ENCODE results near the gene SLC31A2.

The SLC31A2 gene

DNA sequence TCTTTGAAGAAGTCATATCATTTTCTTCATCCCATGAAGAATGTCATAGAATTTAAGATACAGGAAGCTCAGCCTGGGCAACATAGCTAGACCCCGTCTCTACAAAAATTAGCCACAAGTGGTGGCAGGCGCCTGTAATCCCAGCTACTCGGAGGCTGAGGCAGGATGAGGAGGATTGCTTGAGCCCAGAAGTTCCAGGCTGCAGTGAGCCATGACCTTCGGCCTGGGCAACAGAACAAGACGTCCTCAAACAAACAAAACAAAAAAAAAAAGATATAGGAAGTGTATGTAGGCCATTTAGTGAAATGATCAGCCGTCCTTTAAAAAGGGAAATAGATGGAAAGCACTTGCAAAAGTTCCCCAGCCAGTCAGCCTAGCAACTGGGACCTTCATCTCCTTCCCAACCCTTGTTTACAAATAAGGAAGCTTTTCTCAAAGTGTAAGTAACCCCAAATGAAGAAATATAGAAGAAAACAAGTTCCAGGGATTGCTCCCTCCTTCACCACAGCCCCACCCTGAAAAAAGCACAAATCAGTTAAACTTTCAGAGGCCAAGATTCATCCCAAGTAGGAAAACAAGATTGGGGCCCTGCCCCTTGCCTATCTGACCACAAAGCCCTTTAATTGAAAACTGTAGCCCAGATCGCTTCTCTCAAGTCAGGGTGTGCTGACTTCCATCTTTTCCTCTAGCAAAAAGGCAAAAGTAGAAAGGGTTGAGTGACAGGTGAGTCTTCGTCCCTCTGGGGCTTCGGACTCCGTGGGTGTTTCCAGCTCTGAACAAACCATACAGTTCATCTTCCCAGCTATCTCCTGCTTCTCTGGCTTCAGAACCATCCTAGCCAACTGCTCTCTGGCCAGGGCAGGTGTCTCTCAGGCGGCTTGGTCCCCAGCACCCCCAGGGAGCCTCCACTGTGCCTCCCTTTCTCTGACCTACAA, 1.2 kb downstream of the SLC31A2 start:
- DNase-seq (ENCODE audit: low spot score) = no peak

DNA sequence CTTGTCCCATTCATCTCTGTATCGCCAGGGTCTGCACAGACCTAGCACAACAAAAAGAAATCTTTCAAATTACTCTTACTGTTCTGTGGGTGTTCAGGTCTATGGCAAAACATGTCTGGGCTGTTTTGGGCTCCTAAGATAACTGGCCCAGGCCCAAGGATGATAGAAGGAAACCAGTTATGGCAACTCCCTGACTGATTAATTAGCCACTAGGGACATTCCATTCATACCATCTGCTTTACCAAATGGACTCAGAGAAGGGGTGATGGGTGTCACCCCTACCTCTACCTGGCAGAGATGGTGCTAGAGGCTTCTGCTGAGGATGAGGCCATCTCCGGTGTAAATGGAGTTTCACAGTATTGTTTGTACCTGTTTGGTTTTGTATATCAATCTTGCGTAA, 1.9 kb downstream of the SLC31A2 start:
- no peak for DNase-seq (ENCODE audit: low spot score)

DNA sequence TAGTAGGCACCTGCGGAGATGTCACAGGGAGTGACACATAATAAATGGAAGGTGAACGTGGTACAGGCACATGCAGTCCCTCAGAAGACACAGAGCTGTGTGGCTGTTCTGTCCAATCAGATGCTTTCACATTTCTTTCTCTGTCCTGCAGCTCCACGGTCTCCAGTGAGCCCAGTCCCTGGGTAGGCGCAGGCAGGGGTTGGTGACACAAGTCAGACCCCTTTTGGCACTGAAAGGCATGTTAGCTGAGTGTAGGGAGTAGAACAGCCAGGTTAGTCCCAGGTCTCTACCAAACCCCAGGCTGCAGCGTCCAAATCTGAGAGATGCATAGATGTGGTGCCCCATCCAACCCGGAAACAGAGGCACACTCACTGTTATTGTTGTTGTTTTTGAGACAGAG, 2.8 kb downstream of the SLC31A2 start:
- no peak for DNase-seq (ENCODE audit: low spot score)

DNA sequence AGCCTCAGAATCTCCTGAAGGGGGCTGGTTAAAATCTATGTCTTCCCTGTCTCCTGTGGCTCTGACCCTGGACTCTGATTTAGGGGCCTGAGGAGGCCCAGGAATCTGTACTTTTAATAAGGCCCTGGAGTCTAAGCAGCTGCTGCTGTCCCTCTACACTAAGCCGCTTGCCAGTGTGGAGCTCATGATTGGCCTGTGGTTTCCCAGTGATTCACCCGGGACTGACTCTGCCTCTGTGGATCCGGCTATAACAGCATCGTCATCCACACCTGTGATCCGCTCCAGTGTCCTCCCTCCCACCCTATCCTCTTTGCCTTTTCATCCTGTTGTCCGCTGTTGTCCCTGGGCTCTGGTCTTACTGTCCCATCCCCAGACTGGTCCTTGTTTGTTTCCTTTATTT, 3.7 kb downstream of the SLC31A2 start:
- DNase-seq (ENCODE audit: low spot score) = no peak

DNA sequence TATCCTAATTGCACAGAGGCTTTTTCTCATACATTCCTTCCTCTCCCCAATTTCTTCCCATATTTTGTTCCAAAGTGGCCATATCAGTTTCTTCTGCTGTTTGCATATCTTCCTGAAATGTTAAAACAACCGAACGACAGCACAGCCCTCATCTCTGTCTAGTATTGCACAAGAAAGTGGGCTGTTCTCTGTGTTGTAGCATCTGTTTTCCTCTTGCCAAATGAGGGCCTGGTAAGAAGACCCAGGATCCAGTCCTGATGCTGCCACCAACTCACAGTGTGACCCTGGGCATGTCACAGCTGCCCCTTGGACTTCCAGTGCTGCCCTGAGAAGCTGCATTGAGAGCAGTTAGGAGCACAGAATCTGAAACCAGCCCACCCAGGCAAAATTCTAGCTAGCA, 4.1 kb downstream of the SLC31A2 start:
- no peak for DNase-seq (ENCODE audit: low spot score)

DNA sequence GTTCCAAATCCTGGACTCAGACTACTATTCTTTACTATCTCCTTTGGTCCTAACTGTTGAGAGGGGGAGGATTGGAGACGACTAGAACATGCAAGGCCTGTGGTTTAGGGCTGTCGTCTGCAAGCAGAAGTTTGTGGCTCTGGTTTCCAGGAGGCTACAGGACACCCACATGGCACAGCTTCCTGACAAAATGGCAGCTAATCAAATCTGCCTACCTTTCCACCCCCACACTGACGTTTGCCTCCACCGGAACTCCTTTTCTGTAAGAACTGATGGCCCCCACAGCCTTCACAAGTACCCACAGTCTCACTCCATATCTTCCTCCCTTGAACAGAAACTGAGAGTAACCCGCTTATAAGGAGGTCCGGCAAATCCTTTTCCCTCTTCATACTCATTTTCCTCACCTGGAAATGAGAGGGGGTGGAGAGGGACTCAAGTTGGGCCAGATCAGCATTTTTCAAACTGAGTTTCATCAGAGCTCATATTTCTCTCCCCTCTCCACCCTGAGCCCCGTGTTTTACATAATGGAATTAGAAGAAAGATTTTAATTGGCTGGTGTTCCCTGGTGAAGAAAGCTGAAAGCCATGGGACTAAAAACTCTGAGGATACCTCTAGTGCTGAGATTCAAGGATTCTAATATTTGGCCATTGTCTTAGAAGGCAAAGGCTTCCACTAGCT, 5.2 kb downstream of the SLC31A2 start:
- DNase-seq (ENCODE audit: low spot score) = no peak

DNA sequence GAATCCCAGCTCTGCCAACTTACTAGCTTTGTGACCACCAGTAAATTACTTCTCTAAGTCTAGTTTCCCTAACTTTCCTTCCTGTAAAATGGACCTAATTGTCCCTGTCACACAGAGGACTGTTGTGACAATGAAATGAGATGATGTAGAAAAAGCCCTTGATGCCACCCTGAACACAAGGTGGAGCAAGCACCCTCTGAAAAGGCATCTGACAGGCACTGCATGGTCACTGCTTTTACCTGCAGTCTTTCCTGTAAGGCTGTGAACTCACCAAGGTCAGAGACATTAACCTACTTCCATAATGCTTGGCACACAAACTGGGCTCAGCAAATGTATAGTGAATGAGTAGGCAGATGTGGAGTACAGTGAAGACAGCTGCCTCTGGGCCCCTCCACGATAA, 6.1 kb downstream of the SLC31A2 start:
- DNase-seq (ENCODE audit: low spot score) = no peak

DNA sequence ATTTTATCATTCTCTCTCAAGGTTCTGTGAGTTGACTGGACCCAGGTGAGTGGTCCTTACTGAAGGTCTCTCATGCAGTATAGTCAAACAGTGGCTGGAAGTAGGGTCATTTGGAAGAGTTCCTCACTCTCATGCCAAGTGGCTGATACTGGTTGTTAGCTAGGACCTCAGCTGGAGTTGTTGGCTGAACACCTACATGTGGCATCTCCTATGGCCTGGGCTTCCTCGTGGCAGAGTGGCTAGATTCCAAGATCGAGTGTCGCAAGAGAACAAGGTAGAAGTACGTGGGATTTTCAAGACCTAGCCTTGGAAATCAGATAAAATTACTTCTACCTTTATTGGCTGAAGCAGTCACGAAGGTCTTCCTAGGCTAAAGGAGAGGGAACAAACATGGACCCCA, 7.6 kb downstream of the SLC31A2 start:
- no peak for DNase-seq (ENCODE audit: low spot score)

DNA sequence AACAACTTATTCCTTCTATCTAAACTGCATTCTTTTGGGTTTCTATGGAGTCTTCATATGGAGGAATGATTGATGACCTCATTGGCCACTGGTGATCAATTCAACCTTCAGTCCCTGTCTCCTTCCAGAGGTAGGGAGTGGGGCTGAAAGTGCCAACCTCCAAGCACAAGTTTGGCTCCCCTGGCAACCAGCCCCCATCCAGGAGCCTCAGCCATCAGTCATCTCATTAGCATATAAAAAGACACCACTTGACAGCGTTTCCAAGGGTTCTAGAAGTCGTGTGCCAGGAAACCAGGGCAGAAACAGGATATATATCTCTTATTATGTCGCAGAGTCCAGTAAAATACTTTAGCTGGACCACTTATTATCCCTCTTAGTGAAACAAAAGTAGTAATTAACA, 9.8 kb downstream of the SLC31A2 start:
- peak; percentile 38 for DNase-seq (ENCODE audit: low spot score)

DNA sequence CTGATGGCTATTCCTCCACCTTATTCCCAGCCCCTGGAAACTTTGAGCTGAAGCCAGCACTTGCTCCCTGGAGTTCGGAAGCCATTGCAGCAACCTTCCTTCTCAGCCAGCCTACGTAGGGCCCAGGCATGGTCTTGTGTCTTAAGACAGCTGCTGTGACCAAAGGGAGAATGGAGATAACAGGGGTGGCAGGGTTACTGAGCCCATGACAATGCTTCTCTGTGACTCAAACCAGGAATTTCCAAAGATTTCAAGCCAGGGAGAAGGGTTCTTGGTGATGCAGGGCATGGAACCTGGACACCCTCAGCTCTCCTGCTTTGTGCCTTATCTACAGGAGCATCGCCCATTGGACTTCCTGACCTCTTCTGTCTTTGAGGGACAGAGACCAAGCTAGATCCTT, 12.2 kb downstream of the SLC31A2 start:
- no peak for DNase-seq (ENCODE audit: low spot score)

DNA sequence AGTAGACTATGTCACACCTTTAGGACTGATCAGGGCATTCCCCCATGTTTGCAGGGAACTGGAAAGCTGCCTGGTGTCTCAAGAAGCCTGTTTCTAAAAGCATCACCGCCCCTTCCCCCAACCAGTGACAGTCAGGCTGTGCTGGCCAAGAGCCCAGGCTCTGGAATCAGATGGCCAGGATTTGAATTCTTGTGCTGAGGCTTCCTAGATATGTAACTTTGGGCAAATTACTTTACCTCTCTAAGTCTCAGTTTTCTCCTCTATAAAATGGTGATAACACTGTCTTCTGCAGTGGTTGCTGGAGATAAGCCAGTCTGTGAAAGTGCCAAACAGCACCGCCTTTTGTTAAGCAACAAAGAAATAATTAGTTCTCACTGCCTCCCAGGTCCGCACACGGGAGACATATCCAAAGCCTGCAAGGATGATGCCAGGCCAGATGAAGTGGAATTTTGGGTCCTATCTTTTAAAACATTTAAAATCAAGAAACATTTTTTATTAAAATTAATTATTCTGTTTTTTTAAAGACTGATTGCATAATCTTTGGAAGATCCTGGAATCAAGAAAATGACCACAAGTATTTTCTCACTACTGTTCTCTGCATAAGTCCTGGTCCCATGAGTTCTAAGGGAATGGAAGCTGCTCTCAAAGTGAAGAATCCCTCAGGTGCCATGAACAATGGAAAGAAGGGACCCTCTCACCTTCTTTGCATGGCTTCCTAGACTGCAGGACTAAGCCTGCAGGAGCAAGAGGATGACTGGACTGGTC, 13.9 kb downstream of the SLC31A2 start:
- DNase-seq (ENCODE audit: low spot score) = no peak

DNA sequence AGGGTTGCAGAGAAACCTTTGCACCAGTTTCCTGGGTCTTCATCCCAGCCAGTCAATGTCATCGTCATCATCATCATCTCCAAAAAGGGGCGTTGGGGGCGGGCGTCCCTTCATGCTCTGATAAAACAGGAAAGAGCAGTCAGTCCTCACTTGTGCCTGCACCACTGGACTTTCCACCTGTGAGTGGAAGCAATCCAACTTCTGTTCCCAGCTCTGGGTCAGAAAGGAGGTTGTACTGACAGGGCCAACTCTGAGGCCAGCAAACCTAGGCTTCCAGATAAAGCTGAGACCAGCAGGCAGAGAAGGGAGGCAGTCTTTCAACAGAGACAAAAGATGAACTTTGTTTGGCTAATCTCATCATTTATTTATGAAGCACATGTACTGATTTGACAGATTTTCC, 15.2 kb downstream of the SLC31A2 start:
- no peak for DNase-seq (ENCODE audit: low spot score)

DNA sequence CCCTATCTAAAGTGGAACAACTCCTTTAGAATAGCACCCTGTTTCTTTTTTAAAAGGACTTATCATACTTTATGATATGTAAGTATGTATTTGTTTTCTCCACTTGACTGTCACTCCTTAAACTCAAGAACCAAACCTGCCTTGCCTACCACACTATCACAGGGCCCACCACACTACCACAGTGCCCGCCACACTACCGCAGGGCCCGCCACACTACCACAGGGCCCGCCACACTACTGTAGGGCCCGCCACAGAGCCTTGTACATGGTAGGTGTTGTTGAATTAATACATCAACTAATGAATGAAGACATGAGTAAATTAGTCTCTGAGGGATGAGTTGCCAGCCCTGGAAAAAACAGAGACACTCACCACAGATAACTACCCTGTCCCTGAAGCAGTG, 18.0 kb downstream of the SLC31A2 start:
- no peak for DNase-seq (ENCODE audit: low spot score)

DNA sequence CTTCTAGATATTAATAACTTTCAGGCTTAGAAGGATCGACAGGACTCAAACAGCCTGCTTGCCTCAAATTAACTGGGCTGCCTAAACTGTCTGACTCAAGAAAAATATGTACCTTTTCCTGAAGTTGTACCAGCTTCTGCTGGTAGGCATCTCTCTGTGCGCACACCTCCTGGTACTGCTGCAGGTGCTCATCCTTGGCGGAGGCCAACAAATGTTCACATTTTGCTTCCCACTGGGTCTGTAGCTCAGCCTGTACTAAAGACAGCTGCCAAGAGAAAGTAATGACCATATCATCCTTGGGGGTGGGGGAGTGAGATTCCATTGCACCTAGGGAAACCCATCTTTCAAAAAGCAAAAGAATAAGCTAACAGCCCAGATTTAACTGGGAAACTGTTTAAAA, 22.5 kb downstream of the SLC31A2 start:
- DNase-seq (ENCODE audit: low spot score) = no peak

DNA sequence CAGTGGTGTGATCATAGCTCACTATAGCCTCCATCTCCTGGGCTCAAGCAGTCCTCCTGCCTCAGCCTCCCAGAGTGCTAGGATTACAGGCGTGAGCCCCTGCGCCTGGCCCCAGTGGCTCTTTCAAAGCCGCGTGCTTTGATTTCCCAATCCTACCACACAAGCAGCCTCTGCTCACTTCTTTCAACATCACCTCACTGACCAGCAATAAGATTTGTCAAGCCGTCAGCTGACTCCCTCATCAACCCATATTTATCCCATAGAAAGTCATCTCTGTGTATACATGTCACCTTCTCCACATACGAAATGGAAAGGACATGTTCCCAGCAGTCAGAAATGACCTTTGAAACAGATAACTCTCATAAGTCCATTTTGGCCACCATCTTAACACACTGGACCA, 26.0 kb downstream of the SLC31A2 start:
- DNase-seq (ENCODE audit: low spot score) = no peak

DNA sequence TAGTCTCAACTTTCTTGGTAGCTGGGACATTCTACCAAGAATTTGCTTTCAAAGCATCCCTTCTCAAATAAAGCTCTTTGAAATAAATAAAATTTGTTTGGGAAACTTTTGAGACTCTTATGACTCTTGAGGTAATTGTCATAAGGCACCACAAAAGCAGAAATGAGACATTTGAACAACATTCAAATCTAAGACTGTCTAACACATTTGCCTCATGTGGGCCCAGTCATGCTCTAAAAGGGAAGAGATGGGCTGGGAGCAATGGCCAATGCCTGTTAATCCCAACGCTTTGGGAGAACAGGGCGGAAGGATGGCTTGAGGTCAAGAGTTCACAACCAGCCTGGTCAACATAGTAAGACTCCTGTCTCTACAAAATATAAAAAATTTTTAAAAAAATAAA, 26.4 kb downstream of the SLC31A2 start:
- DNase-seq (ENCODE audit: low spot score) = no peak

DNA sequence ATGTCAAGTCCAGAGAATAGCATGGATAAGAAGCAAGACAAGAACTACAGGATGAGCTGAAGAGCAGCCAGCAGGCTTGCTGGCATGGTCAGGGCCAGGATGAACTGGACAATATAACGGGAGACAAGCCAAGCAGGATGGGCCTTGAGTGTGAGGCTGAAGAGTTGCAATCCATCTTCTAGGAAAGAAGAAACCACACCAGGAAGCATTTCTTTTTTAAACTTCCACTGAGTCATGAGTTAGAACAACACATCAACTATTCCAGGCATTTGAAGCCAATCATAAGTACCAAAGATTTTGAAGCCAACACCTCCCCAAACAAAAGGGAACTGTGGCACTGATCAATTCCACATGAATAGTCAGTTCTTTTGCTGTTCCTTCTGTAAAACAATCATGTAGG, 27.3 kb downstream of the SLC31A2 start:
- DNase-seq (ENCODE audit: low spot score) = no peak

DNA sequence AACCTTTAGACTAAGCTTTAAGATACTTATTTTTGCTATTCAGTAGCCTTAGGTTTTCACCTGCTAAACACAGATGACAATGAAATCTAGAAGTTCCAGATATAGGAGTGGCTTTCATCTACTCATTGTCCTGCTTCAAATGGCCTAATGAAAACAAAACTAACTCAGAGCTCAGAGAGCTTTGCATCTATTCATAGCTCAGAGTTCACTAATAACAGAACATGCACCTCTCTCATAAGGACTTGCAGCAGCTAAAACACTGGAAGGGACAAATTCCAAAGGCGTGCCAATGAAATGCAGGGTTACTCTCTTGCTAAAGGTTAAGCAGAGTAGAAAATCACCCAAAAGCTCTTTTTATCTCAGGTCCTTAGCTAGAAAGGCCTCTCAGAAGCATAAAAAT, 29.0 kb downstream of the SLC31A2 start:
- DNase-seq (ENCODE audit: low spot score) = no peak

DNA sequence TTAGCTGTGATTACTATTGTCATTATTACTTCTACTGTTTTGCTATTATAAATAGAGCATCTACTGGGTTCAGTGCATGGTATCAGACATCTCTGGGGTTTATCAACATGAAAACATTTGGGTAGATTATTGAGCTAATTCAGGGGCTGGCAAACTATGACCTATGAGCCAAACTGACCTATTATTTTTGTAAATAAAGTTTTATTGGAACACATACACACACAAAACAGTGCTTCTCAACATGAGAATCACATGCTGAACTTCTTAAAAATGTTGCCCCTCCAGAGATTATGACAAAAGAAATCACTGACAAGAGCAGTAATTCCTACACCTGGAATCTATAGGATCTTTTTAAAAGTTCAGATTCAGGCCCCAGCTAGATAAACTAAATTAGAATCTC, 30.4 kb downstream of the SLC31A2 start:
- no peak for DNase-seq (ENCODE audit: low spot score)

DNA sequence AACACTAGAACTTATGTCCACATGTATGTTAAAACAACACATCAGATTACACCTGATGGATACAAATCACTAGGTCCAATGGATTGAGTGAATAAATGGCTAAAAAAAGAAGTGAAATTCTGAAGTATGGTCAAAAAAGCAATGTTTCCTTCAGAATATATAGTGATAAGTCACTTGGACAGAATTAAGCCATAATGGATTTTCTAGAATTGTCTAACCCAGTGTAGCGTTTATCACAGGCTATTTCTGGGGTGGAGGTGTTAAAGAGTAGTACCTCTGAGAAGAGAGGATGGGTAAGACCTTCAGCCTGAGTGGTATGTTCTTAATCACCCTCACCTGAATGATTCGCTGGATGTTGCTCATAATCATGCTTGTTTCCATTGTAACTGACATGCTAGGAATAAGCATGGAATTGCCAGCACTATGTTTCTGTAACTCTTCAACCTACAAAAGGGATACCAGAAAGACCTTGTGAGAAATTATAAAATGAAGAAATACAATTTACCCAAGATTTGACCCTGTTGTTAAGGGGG, 33.2 kb downstream of the SLC31A2 start:
- no peak for DNase-seq (ENCODE audit: low spot score)

DNA sequence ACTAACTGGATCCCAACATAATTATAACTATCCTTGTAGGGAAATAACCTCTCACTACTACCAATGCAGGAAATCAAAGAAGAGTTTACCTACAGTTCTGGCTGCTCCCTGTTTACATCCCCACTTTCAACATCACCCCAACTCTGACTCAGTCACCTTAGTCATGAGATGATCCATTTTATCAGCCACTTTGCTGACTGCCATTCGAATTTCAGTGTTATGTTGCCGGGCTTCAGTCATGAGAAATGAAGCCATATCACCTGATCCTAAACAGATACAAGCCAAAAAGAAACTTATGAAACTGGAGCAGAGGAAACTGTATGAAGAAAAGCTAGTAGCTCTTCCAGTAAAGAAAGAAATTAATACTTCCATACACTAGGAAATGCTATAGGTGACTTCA, 33.7 kb downstream of the SLC31A2 start:
- DNase-seq (ENCODE audit: low spot score) = no peak

DNA sequence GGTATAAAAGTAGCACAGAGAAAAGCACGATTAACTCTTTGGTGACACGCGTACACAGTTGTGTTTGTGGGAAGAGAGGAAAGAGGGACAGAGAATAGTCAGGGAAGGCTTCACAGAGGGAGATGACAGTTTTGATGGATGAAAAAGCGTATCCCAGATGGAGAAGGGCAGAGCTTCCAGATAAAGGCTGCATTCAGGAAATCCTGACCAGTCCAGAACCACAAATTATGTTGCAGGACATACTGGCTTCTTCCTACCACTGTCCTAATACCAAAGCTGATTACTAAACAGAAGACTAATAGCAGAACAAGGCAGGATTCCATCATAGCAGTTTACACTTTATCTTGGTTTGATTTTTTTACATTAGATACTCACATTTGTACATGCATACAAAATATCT, 34.5 kb downstream of the SLC31A2 start:
- no peak for DNase-seq (ENCODE audit: low spot score)
